Endothelial cell of umbilical vein (primary cell): ENCODE data around the gene MTIF3.
A peak's percentile ranks its signal among the peaks of the same experiment; 100 is the strongest.

Source experiments
- EZH2 ChIP-seq: IDR thresholded peaks from 2 replicates; pipeline ENCODE4 v1.6.1; 2012; ENCODE audit warnings: borderline replicate concordance, low read depth, mild to moderate bottlenecking, moderate library complexity, low read length, inconsistent platforms; ENCODE audit not compliant: severe bottlenecking
- POLR2A ChIP-seq: IDR thresholded peaks from 2 replicates; pipeline ENCODE4 v1.6.1; 2012; ENCODE audit warnings: low read depth, mild to moderate bottlenecking, control low read depth, low read length

- TF ChIP-seq POLR2A (peak; percentile 89), EZH2 (no peak)
Observed at GRCh38 chr13:27424246-27425157, 25.9 kb downstream of the MTIF3 start, which contains the start of gene GTF3A.
